ENCODE measurements around the gene SFXN5.

The SFXN5 gene

DNA sequence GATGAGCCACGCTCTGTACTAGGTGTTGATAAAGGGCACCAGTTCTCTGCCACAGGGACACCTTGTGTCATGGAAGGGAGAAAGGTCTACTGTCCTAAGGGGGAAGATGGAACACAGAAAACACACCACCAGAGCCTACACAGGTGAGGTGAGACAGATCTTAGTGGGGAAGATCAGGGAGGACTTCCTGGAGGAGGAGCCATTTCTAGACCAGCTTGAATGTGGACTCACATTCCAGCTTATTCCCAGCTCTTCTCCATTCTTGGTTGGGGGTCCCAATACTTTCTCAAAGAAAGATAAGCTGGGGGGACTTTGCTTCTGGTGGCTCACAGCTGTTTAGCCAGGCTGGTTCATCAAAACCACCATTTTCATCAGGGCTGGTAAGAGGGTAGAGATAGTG is 118.0 kb downstream of the SFXN5 start:
- no peak for DNase-seq

DNA sequence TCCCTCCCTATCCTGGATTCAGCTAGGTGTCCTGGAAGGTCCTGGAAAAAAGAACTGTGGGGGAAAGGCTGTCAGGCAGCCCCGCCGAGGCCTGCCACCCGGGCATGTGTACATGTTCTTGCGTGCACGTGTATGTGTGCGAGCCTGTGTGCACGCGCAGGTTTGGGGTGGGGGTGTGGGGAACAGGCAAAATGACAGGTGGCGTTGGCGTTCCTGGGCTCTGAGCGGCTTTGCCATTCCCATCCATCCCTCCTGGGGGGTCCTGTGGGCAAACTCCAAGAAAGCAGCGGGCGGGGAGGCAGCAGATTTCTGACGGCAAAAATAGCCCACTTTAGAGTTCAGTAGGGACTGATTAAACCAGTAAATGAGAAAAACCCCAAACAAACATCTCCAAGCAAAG is 118.6 kb downstream of the SFXN5 start:
- no peak for DNase-seq

DNA sequence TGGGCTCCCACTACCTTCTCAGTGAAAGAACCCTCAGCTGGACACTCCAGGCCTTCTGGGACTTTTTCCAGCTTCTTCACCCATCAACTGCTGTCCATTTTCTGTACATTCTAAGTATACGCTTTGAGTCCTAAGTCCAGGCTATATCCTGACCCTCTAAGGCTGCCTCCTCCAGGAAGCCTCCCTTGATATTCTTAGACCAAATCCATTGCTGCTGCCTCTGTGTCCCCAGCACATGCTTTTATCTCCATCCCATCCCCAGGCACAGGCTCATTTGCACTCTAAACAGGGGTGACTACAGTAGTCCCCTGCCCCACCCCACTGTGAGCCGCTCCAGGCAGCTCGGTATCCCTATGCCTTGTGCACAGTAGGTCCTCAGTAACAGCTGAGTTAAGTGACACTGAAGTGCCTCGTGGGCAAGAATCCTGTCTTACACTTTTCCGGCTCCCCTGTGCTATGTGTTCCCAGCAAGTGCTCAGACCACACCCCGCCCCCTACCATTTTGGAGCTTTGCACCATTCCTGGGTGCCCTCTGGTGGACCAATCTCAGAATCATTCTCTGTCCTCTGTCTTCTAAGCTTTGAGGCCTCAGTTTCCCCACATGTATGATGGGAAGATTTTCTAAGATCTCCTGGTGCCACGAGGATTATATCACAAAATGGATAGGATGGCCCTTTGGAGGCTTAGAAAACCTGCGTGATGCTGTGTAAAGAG is 119.2 kb downstream of the SFXN5 start:
- no peak for DNase-seq

DNA sequence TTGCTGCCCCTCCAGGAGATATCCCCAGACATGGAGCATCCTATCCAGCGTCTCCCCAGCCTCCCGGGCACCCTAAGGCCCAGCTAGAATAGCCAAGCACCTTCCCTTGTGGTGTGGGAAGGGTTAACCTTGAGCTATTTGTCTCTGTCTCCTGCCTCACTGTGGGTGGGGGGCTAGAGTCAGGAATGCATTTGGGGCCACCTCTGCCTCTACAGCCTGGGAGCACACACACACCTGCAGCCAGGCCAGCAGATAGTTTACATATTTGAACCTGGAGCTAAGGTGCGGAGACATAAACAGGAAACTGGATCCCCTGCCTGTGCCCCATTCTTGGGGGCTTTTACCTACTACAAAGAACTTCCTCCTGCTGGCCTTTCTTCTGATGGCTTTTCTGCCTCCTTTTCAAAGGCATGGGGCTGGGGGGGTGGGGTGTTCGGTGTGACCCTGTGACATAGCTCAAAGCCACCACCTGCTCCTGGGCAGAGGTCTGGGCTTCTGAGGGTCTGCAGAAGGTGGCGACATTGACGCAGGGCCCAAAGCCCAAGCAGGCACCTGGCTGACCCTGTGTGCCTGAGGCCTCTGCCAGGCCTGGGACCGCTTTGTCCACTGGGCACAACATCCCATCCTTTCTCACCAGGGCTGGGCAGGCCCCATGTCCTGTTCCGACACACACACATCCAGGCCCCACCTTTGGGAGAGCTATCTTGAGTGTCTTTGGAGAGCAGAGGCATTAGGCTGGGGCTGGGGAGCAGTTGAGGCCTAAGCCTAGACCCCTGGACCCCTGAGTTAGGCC is 120.0 kb downstream of the SFXN5 start:
- DNase-seq, result no peak

DNA sequence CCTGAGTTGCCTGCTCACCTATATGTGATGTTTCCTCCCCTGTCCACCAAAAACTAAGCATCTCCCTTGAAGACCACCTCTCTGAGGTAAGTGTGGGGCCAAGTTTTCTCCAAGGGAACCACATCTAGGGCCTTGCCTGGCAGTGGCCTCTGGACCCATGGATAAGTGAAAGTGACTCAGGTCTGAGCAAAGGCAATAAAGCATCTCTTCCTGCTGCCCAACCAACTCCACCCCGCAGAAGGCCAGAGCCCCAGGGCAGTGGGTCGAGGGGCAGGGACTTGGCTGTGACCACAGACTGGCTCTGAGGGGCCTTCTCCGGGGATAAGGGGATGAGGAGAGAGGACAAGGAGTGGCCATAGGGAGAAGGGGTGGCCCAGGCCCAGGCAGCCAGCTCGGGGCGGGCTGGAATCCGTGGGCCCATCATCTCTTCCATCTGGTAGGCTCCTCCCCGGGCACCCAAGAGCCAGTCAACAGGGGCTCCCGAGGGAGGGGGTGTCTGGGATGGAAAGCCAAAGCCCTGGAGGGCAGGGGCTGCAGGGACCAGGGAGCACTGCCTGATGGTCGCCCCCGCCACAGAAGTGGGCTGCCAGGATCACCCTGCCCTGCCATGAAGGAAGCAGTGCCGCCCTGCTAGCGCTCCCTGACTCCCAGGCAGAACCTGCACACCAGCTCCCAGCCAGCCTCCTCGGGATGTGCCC is 120.8 kb downstream of the SFXN5 start:
- no peak for DNase-seq

DNA sequence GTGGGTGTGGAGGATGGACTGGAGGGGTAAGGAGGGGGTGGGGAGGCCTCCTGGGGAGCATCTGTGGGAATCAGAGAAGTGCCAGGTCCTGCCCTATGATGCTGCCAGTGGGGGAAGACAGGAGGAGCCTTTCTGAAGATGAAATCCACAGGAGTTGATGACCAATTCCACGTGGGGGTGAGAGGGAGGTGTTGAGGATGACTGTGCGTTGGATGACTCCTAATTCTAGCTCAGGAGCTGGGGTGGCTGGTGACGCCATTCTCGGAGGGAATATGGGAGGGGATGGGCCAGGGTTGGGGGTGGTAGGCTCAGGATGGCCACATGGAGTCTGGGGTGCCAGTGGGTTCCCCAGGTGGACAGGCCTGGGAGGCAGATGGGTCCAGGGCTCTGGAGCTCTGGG is 121.9 kb downstream of the SFXN5 start:
- DNase-seq, result no peak

DNA sequence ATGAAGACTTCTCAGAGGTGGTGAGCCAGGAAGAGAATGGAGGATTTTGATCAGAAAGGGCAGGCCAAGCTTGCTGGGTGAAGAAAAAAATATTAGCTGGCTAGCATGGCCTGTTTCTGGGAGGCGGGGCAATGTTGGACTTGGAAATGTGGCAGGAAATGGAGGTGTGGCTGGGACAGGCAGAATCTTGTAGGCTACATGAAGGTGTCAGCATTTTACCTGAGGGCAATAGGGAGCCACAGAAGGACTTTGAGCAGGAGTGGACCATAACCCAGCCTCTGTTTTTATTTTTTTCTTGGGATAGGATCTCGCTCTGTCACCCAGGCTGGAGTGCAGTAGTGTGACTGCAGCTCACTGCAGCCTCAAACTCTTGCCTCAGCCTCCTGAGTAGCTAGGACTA is 122.5 kb downstream of the SFXN5 start:
- no peak for DNase-seq

DNA sequence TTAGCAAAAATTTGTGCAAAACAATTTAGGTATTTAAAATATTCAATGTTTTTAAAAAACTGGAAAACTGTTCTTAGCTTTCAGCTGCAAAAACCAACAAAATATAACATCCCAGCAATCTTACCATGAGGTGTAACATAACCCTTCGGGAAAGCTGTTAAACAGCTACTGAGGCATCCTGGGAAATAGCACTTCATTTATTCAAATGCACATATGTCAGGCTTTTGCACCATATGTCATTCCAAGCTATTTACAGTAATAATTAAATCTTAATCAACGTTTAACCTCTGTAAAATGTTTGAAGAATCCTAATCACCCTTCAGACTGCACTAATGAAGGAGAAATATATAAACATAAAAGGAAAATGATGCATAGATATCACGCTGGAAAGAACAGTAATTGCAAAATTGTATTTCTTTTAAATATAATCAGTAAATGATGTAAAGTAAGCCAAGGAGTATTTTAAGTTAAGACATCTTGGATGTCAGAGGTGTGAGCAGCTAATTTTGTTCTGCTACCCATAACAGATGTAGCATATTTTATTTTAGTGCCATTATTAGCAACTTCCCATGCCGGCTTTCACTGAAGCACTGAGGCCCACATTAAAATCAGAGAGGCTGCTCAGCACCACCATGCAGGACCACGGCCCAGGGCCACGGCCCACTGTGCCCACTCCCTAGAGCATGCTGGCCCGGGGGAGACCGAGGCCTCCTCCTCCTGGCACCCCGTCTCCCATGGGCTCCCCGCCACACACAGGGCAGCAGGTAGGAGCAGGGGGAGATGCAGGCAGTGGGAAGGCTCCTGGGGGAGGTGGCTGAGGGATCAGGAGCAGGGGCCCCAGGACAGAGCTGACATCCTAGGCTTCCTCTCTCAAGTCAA is 123.3 kb downstream of the SFXN5 start:
- no peak for DNase-seq

DNA sequence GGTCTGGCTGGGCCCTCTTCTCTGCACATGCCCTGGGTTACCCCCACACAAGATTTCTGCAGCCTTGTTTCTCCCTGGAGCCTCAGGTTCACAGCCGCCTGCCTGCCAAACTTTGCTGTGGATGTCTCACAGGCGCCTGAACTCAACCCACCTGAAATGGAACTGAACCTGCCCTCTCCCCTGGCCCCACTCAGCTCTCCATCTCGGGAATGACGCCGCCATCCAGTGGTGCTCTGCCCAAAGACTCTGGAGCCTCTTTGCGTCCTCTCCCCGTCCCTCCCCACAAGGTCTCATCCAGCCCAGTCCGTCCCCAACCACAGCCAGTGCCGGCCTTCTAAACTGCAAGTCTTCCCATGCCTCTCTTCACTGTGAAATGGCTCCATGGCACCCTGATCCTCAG is 125.0 kb downstream of the SFXN5 start:
- no peak for DNase-seq

DNA sequence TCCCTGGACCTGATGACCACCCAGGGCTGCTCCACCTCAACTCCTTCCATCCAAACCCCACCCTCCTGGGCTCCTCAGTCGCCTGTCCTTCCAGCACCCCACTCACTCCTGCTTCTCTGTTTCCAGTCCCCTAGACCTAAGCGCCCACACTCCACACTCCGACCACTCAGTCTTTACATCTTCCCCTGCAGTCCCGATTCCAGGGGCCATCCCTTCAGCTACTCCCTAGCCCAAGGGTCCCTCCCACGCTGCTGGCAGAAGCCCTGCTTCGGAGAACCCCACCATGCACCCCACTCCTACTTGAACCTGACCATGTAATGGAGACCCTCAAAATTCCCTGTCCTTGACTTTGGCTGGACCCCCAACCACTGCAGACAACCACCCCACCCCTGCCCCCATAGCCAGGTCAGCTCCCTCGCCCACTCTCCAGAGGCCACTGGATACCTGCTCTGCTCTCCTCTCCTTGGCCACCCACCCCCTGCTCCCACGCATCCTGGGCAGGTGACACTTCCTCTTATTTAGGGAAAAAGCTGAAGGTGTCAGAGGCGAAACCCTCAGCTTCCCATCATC is 126.0 kb downstream of the SFXN5 start:
- DNase-seq, result no peak

DNA sequence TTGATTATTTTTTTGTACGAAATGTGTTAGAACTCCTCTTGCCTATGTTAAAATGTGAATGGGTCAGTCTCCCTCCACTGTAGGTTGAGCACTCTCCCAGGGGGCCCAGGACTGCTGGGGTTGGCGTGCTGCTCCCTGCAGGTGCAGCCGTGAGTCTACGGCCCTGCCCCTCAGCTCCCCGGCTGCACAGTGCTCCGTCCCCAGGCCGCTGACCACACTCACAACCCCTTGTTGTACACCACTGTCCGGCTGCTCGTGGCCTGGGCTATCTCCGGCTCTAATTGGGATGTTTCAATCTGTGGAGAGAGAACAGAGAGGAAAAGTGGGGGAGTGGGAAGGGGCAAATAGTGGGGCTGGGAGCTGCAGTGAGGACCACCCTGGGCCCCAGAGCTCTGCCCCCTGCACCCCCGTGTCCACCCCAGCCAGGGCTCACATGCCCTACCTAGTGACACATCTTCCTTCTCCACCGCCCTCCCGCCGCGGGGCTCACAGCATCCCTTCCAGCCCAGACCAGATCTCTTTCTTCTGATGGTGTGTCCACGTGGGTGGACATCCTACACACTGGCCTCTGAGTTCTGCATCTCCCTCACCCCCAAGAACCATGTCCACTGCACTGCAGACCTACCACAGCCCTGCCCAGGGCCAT is 126.6 kb downstream of the SFXN5 start:
- DNase-seq, result no peak

DNA sequence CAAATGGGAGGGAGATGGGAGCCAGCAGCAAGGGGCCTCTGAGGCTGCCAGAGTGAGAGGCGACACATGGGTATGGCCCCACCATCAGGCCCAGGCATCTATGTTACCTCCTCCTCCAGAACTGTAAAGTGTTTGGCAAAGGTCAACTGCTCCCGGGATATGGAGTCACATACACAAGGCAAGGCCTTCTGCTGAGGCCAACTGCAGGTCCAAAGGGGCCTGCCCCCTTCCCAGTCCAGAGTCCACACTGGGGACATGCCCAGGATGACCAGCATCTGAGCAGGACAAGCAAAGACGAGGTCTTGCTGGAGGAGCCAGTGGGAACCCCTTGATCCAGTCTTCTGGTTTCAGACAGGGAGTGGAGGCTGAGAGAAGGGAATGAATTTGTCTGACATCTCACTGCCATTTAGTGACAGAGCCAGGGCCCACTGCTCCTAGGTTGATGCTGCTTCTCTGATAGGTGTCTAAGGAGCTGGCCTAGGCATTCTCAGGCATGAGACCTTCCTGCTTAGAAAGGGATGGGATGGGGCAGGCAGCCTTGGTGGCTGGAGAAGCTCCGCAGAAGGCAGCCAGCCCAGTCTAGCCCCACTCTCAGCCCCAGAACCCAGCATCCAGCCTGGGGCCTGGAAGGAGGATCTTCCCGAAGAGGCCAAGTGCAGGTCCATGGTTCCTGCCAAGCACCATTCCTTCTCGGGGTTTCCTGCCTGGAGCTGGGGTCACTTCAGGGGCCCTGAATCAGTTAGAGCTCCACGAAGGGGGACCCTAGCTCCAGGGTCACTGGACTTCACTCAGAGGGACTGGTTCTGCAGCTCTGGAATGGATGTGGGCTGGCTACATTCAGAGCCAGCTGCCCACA is 127.7 kb downstream of the SFXN5 start:
- no peak for DNase-seq

DNA sequence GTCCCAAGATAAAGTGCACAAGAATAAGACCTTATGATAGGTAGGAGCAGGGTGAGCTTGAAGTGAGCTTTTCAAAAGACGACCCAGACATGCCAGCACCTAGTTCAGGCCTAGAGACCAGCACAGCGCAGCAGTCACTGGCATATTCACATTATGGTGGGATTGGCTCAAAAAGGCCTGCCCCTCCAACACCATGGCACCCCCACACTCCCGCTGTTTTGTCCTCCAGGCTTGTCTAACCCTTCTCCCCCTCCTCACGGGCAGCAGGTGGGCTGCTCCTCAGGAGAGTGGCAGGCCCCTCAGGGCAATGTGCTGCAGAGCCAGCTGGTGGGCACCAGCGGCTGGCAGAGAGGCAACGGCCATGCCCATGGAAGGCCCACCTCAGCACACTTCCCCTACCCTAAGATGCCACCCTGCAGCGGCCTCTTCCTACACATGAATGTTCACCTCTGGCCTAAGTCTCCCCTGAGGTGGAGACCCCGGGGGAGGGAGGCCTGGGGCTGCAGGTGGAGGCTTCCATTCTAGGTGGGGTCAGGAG is 128.6 kb downstream of the SFXN5 start:
- DNase-seq, result no peak

DNA sequence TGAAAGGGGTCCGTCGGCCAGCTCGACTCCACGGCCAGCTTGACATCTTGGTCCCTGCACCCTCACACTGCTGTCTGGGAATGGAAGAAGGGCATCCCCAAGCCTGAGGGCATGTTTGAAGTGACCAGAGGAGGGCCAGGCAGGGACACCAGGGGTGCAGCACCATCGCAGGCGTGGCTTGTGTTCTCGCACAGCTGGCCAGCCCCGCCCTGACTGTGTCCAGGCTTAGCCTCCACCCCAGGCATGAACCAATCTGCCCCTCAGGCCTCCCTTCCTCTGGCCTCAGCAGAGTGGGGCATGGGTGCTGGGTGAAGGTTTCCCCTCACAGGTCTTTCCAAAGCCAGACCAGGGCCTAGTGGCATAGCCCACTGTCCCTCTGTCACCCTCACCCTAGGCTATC is 129.2 kb downstream of the SFXN5 start:
- DNase-seq, result no peak

DNA sequence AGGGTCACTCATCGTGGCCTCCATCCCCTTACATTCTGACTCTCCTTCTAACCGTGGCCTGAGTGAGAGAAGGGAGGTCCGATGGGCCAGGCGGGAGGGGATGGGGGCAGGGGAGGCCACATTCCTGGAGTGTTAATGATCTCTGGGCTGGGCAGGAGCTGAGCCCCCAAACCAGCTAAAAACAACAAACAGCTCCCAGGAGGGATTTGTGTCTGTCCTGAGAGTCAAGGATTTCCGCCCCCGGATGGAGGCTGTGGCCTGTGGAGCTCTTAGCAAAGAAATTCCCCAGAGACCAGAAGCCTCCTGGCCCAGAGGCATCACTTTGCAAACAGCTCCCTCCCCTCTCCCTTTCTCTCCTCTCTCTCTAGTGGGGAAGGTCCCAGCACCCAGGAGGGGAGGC is 130.7 kb downstream of the SFXN5 start:
- no peak for DNase-seq

DNA sequence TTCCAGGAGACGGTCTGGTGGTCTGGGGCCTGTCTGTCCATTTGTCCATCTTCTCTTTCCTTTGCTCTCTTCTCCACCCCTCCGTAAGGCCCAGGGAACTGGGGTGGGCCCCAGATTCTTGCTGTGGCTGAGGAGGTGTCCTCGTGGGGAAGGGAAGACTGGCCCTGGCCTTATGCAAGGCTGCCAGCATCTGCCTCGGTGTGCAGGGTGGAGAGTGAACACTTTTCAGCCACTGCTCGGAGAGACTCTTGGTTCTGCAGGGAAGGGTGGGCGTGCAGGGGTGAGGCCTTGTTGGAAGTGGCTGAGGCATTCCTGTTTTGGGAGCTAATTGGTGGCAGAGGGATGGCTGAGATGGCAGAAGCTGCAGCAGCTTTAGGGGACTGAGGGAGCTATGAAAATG is 131.2 kb downstream of the SFXN5 start:
- no peak for DNase-seq

DNA sequence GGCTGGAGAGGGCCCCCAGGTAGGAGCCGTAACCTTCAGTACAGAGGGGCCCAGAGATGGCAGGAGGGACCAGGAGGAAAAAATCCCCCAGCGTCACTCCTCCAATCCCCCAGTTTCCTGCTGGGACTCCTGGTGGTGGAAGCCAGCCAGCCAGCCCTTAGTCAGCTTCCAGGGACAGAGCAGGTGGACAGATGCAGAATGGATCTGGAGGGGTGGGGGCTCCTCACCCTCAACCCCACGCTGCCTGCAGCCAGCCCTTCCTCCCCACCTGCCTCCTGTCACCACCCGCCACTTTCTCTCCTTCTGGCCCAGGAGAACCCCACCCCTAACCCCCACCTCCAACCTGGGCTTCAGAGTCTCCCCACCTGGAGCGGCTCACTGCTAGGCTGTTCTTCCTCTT is 133.1 kb downstream of the SFXN5 start:
- no peak for DNase-seq

DNA sequence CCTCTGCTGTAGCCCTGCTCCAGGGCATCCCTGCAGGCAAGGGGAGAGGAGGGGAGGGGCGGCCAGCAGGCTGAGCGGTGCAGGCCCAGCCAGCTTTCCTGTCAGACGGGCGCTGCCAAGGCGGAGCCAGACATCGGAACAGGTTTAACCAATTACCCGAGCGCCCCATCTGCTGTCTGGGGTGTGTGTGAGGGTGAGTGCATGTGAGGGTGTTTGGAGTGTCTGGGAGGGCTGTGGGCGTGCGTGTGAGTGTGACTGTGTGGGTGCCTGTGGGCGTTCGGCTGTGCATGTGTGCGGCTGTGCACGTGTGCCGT is 134.2 kb downstream of the SFXN5 start:
- no peak for DNase-seq

DNA sequence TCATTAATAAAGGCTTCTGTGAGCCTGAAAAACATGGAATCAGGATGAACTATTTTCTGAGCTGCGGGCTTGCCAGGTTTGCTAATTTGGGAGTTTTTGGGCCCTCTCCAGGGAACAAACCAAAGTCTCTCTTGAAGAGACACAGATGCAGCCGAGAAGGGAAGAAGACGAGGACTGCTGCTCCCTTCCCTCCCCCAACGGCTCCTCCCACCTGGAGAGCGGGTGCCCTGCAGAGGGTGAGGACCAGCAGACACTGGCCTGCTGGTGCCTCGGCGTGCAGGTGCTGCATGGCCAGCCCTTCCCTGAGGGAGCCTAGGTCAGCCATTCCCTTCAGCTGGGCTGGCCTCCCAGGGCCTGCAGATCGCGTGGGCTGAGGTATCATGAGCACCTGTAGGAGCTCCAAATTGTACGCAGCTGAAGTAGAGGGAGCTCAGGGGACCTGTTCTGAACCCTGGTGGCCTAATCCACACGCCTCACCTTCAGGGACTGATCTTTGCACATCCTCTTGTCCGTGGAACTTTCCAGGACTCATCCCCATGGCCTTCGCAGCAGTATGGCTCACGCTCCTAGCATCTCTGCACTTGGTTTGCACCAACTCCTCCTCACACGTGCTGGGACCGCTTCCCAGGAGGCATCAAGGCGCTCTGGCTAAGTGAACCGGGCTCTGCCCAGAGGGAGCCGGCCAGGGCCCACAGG is 134.7 kb downstream of the SFXN5 start:
- no peak for DNase-seq

DNA sequence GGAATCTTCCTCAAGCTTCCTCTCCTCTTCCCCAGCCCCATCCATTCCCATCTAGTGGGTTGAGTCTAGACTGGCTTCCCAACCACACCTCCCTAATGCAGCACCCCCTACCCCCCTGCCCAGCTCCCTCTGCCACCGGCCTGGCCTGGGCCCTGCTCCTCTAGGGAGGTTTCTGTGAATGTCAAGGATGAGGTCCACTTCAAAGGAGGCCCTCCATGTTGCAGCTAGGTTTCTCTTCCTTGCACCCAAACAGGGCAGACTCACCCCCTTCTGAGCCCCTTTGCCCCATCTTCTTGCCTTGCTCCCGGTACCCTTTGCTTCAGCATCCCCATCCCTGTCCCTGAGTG is 135.9 kb downstream of the SFXN5 start:
- DNase-seq, result no peak

All from activated CD4-positive, alpha-beta T cell treated with anti-CD3 and anti-CD28 coated beads for 4 hours (primary cell).